Astrocyte (in vitro differentiated cells and primary cell): Measurements from ENCODE around the gene DCT. TPM values are rescaled to one million over a fixed set of nuclear protein-coding genes. Genes with fewer than 3 reads are reported as not detected.

Experiments used
- DNase-seq: peaks from one replicate; pipeline ENCODE4 v3.0.0-alpha.2; 2010; ENCODE audit warnings: low read depth
- FAIRE-seq: peaks from 2 replicates; lab custom pipeline; 2011; peaks lifted over from hg19 to GRCh38; lab: Jason Lieb, UNC
- H2AFZ ChIP-seq: 2 replicates; pipeline ENCODE4 v1.6.0; 2012; ENCODE audit warnings: low read depth, low read length, inconsistent platforms
- H3K27ac ChIP-seq: 2 replicates; pipeline ENCODE4 v1.5.1; 2011; ENCODE audit warnings: low read depth, low read length, inconsistent platforms
- H3K27me3 ChIP-seq: 2 replicates; pipeline ENCODE4 v1.6.0; 2011; ENCODE audit warnings: low read length, inconsistent platforms; ENCODE audit not compliant: insufficient read depth
- H3K36me3 ChIP-seq: 2 replicates; pipeline ENCODE4 v1.5.1; 2011; ENCODE audit warnings: low read length, inconsistent platforms; ENCODE audit not compliant: insufficient read depth
- H3K4me1 ChIP-seq: 2 replicates; pipeline ENCODE4 v1.5.1; 2011; ENCODE audit warnings: low read length, inconsistent platforms; ENCODE audit not compliant: insufficient read depth
- H3K4me2 ChIP-seq: 2 replicates; pipeline ENCODE4 v1.6.0; 2012; ENCODE audit warnings: low read length, inconsistent platforms
- H3K4me3 ChIP-seq: 2 replicates; pipeline ENCODE4 v1.5.1; 2011; ENCODE audit warnings: low read depth, mild to moderate bottlenecking, low read length, inconsistent platforms; ENCODE audit not compliant: insufficient read depth
- H3K79me2 ChIP-seq: 2 replicates; pipeline ENCODE4 v1.6.0; 2012; ENCODE audit warnings: mild to moderate bottlenecking, low read length, inconsistent platforms; ENCODE audit not compliant: insufficient read depth
- H3K9ac ChIP-seq: 2 replicates; pipeline ENCODE4 v1.6.0; 2012; ENCODE audit warnings: mild to moderate bottlenecking, low read length, inconsistent platforms
- H3K9me3 ChIP-seq: 2 replicates; pipeline ENCODE4 v1.5.1; 2012; ENCODE audit warnings: low read depth, mild to moderate bottlenecking, low read length, inconsistent platforms; ENCODE audit not compliant: insufficient read depth
- H4K20me1 ChIP-seq: 2 replicates; pipeline ENCODE4 v1.6.0; 2012; ENCODE audit warnings: low read length, inconsistent platforms; ENCODE audit not compliant: insufficient read depth
- H3K27ac Mint-ChIP-seq: one replicate; pipeline ENCODE4 v1.8.0; 2021; ENCODE audit warnings: mild to moderate bottlenecking, mixed read lengths; ENCODE audit not compliant: unreplicated experiment
- H3K27me3 Mint-ChIP-seq: one replicate; pipeline ENCODE4 v1.8.0; 2021; ENCODE audit warnings: low read depth, mixed read lengths; ENCODE audit not compliant: unreplicated experiment
- H3K36me3 Mint-ChIP-seq: one replicate; pipeline ENCODE4 v1.8.0; 2021; ENCODE audit warnings: low read depth, mixed read lengths; ENCODE audit not compliant: unreplicated experiment
- H3K4me1 Mint-ChIP-seq: one replicate; pipeline ENCODE4 v1.8.0; 2021; ENCODE audit warnings: low read depth, mixed read lengths; ENCODE audit not compliant: unreplicated experiment
- H3K4me3 Mint-ChIP-seq: one replicate; pipeline ENCODE4 v1.8.0; 2021; ENCODE audit warnings: mild to moderate bottlenecking, moderate library complexity, mixed read lengths; ENCODE audit not compliant: unreplicated experiment
- H3K9me3 Mint-ChIP-seq: one replicate; pipeline ENCODE4 v1.8.0; 2021; ENCODE audit warnings: mild to moderate bottlenecking, mixed read lengths; ENCODE audit not compliant: unreplicated experiment
- CTCF ChIP-seq: IDR thresholded peaks from 2 replicates; pipeline ENCODE4 v1.5.1; 2011; ENCODE audit warnings: low read depth, mild to moderate bottlenecking, inconsistent platforms, low read length, moderate library complexity; ENCODE audit not compliant: insufficient read depth
- EZH2 ChIP-seq: IDR thresholded peaks from 2 replicates; pipeline ENCODE4 v1.6.1; 2012; ENCODE audit warnings: mild to moderate bottlenecking, low read length, inconsistent platforms; ENCODE audit not compliant: insufficient read depth
- total RNA-seq: library from RNA; stranded (reverse); gene quantifications from 2 replicates; pipeline ENCODE4 v1.2.1, GENCODE V29; 2021

Gene DCT
- total RNA-seq, 1 donor from 2014 or later, result 0.05 TPM

- no peak for FAIRE-seq
Measured at GRCh38 chr13:94387047-94387446, 92.4 kb downstream of the DCT start.

More at GRCh38 chr13:94387047-94387446, 92.4 kb downstream of the DCT start:
- no peak for DNase-seq
- no peak overlapping the region for H2AFZ ChIP-seq
- H3K9me3 ChIP-seq, result no peaks in the 10 kb centered on the region
- no peaks in the 10 kb centered on the region for H3K4me1 ChIP-seq
- no peak overlapping the region for H3K4me2 ChIP-seq
- no peaks in the 10 kb centered on the region for H3K36me3 ChIP-seq
- Mint-ChIP-seq H3K4me1 (peaks cover 4% of the 10 kb centered on the region), H3K27ac (no peak overlapping the region), H3K9me3 (no peaks in the 10 kb centered on the region), H3K36me3 (no peaks in the 10 kb centered on the region), H3K4me3 (no peak overlapping the region), H3K27me3 (no peaks in the 10 kb centered on the region)
- H3K4me3 ChIP-seq, result no peak overlapping the region
- H3K9ac ChIP-seq, result no peak overlapping the region
- TF ChIP-seq CTCF (no peak), EZH2 (no peak)
- H3K27ac ChIP-seq, result no peak overlapping the region
- no peaks in the 10 kb centered on the region for H3K79me2 ChIP-seq
- H3K27me3 ChIP-seq, result no peaks in the 10 kb centered on the region
- no peaks in the 10 kb centered on the region for H4K20me1 ChIP-seq

Other genes with a start within 250 kb of the DCT start
- 11.5 and 11.7 TPM in 2 replicates for gene TGDS, start 116.5 kb upstream of the DCT start, total RNA-seq
- 10.0 and 10.5 TPM in 2 replicates for gene GPR180, start 122.2 kb upstream of the DCT start, total RNA-seq
- gene SOX21, start 232.9 kb upstream of the DCT start, total RNA-seq, result 0.36 and 0.77 TPM in 2 replicates